HepG2 (cell line): ENCODE data around the gene CKS1B. TPM values are rescaled to one million over a fixed set of nuclear protein-coding genes. Genes with fewer than 3 reads are reported as not detected.

ENCODE experiments used
- BRCA1 ChIP-seq: sonication (generic); formaldehyde crosslinking; IDR thresholded peaks from 2 replicates; pipeline ENCODE4 v1.4.0; 2020; ENCODE audit warnings: missing genetic modification reagents
- EEA1 ChIP-seq: sonication (generic); formaldehyde crosslinking; IDR thresholded peaks from 2 replicates; pipeline ENCODE4 v1.5.1; 2020; ENCODE audit warnings: mild to moderate bottlenecking, missing genetic modification reagents, borderline replicate concordance
- GTF2F1 ChIP-seq: fragments of 150-350 bp; IDR thresholded peaks from 2 replicates; pipeline ENCODE4 v1.6.1; 2014; ENCODE audit warnings: low read length
- HNF4G ChIP-seq, 2 experiments: sonication (generic) in 1 of 2; formaldehyde crosslinking in 1 of 2; IDR thresholded peaks; 2 replicates each; pipeline versions ENCODE4 v1.4.0 to v1.6.1; 2011 to 2020; ENCODE audit warnings: borderline replicate concordance in 2 of 2, low read depth in 2 of 2, mild to moderate bottlenecking in 2 of 2, low read length in 1 of 2, missing genetic modification reagents in 1 of 2, moderate library complexity in 1 of 2
- POLR2A ChIP-seq, 2 experiments: IDR thresholded peaks; 2 replicates each; pipeline ENCODE4 v1.6.1; 2011; ENCODE audit warnings: low read depth in 2 of 2, low read length in 2 of 2, mild to moderate bottlenecking in 1 of 2, moderate library complexity in 1 of 2; ENCODE audit not compliant: insufficient read depth in 1 of 2
- SMAD3 ChIP-seq: sonication (generic); formaldehyde crosslinking; IDR thresholded peaks from 2 replicates; pipeline ENCODE4 v1.4.0; 2020; ENCODE audit warnings: missing genetic modification reagents
- SNAPC2 ChIP-seq: sonication (generic); formaldehyde crosslinking; IDR thresholded peaks from 2 replicates; pipeline ENCODE4 v1.8.1; 2022; ENCODE audit warnings: mild to moderate bottlenecking, missing genetic modification reagents
- ZBTB21 ChIP-seq: sonication (generic); formaldehyde crosslinking; IDR thresholded peaks from 2 replicates; pipeline ENCODE4 v1.4.0; 2020; ENCODE audit warnings: missing genetic modification reagents
- ZBTB8A ChIP-seq: sonication (generic); formaldehyde crosslinking; IDR thresholded peaks from 2 replicates; pipeline ENCODE4 v1.4.0; 2020; ENCODE audit warnings: mild to moderate bottlenecking, low read depth, missing genetic modification reagents, borderline replicate concordance
- ZNF136 ChIP-seq: sonication (generic); formaldehyde crosslinking; IDR thresholded peaks from 2 replicates; pipeline ENCODE4 v1.8.1; 2022; ENCODE audit warnings: low read depth, mild to moderate bottlenecking, moderate library complexity, missing genetic modification reagents
- polyA plus RNA-seq, 8 experiments: library from polyadenylated mRNA; depleted of rRNA in 3 of 8; stranded (reverse) in 7 of 8; unstranded in 1 of 8; fragments of >200 nt; fragmentation: Illumina TruSeq in 4 of 8; extraction: Trizol in 4 of 8; gene quantifications; 2 replicates each; pipeline versions ENCODE4 v1.2.1 to v1.2.3, GENCODE V29; 2011 to 2016; ENCODE audit warnings: low read depth in 4 of 8, missing spikeins in 1 of 8, mixed read lengths in 1 of 8; ENCODE audit not compliant: insufficient read depth in 1 of 8
- total RNA-seq, 5 experiments: library from RNA; depleted of rRNA; stranded (reverse); fragments of >200 nt; fragmentation: Illumina TruSeq; extraction: Trizol; gene quantifications; 2 replicates each; pipeline ENCODE4 v1.2.3, GENCODE V29; 2016; ENCODE audit warnings: low read depth in 1 of 5
- TF ChIP-seq, protein P1 (sequence below): sonication (generic); formaldehyde crosslinking; IDR thresholded peaks from 2 replicates; pipeline ENCODE4 v1.4.0; 2020; ENCODE audit warnings: missing genetic modification reagents
- TF ChIP-seq, protein P2 (sequence below): sonication (generic); formaldehyde crosslinking; IDR thresholded peaks from 2 replicates; pipeline ENCODE4 v1.4.0; 2020; ENCODE audit warnings: missing genetic modification reagents, borderline replicate concordance
- TF ChIP-seq, protein P3 (sequence below), 2 experiments: sonication (generic) in 1 of 2; formaldehyde crosslinking in 1 of 2; IDR thresholded peaks; 2 replicates each; pipeline versions ENCODE4 v1.4.0 to v1.6.1; 2018 to 2020; ENCODE audit warnings: missing genetic modification reagents in 2 of 2, borderline replicate concordance in 1 of 2, low read depth in 1 of 2, mild to moderate bottlenecking in 1 of 2, missing biosample characterization in 1 of 2
- TF ChIP-seq, protein P4 (sequence below): IDR thresholded peaks from 2 replicates; pipeline ENCODE4 v1.4.0; 2020; ENCODE audit warnings: mild to moderate bottlenecking, missing genetic modification reagents
- TF ChIP-seq, protein P5 (sequence below): sonication (generic); formaldehyde crosslinking; IDR thresholded peaks from 2 replicates; pipeline ENCODE4 v1.8.1; 2023; ENCODE audit warnings: missing genetic modification reagents, inconsistent platforms, borderline replicate concordance

Gene CKS1B
- total and polyA plus RNA-seq, 2 of the 13 experiments (the other 11 are each of a cell fraction or from before 2014, with no cell fraction given), result 217 to 222 TPM

DNA sequence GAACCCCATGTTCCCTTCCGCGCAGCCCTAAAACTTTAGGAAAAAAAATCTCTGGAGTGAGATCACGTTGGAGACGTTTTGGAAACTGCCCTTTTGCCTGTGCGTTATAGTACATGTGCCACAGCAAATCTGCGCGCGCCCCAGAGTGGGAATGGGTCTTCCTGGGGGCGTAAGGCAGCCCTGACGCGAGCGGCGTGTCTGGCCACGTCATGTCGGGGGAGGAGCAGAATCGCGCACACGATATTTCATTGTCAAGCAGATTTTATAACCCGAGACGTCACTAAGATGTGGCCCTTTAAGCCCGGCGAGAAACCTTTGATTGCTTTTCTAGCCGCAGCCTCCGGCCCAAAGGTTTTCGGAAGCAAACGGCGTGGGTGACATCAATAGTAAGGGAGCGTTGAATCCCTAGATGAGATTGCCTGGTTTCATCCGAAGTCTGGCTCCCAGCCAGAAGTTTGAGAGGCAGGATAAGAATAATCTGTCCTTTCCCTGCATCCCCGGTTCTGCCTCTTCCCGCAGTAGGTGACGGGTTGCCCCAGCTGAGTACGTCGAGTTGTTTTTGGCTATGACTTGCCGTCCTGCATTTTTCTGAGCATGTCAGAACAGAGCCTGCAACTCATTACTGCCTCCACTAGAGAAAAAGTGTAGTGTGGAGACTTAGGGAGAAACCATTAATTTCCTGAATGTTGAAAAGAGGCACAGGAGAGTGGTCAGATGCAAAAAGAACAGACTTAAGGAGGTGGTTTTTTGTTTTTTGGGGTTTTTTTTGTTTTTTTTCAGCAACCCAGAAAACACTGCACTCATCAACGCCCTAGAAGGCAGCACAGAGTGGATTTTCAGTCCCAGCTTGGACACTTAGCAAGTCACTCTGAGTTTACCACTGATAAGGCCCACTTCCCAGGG is 37.1 kb upstream of the CKS1B start (continued):
- TF ChIP-seq ZBTB8A (CRISPR knock-in tag) (no peak), BRCA1 (CRISPR knock-in tag) (no peak), POLR2A (IDR thresholded peaks at IDR 0.05; ENCODE audit: insufficient read depth in 1 of 2, low read depth in 2 of 2, low read length in 2 of 2) (peak in 1 of 2 experiments; percentile 51; a peak in 1 of 4 replicates), ZBTB21 (peak; percentile 80), SNAPC2 (CRISPR knock-in tag) (no peak), SMAD3 (CRISPR knock-in tag) (0 out of 2 replicates have a peak, but pooled peaks have one; percentile 19), GTF2F1 (no peak), ZNF136 (CRISPR knock-in tag) (no peak), EEA1 (CRISPR knock-in tag) (no peak), HNF4G (IDR thresholded peaks at IDR 0.05; ENCODE audit: borderline replicate concordance, low read depth, low read length) (no peak), HNF4G (CRISPR knock-in tag; IDR thresholded peaks at IDR 0.05; ENCODE audit: borderline replicate concordance, low read depth) (no peak)
- TF ChIP-seq, protein P1, sequence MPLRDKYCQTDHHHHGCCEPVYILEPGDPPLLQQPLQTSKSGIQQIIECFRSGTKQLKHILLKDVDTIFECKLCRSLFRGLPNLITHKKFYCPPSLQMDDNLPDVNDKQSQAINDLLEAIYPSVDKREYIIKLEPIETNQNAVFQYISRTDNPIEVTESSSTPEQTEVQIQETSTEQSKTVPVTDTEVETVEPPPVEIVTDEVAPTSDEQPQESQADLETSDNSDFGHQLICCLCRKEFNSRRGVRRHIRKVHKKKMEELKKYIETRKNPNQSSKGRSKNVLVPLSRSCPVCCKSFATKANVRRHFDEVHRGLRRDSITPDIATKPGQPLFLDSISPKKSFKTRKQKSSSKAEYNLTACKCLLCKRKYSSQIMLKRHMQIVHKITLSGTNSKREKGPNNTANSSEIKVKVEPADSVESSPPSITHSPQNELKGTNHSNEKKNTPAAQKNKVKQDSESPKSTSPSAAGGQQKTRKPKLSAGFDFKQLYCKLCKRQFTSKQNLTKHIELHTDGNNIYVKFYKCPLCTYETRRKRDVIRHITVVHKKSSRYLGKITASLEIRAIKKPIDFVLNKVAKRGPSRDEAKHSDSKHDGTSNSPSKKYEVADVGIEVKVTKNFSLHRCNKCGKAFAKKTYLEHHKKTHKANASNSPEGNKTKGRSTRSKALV (CRISPR knock-in tag), result 0 out of 2 replicates have a peak, but pooled peaks have one; percentile 45
- TF ChIP-seq, protein P2, sequence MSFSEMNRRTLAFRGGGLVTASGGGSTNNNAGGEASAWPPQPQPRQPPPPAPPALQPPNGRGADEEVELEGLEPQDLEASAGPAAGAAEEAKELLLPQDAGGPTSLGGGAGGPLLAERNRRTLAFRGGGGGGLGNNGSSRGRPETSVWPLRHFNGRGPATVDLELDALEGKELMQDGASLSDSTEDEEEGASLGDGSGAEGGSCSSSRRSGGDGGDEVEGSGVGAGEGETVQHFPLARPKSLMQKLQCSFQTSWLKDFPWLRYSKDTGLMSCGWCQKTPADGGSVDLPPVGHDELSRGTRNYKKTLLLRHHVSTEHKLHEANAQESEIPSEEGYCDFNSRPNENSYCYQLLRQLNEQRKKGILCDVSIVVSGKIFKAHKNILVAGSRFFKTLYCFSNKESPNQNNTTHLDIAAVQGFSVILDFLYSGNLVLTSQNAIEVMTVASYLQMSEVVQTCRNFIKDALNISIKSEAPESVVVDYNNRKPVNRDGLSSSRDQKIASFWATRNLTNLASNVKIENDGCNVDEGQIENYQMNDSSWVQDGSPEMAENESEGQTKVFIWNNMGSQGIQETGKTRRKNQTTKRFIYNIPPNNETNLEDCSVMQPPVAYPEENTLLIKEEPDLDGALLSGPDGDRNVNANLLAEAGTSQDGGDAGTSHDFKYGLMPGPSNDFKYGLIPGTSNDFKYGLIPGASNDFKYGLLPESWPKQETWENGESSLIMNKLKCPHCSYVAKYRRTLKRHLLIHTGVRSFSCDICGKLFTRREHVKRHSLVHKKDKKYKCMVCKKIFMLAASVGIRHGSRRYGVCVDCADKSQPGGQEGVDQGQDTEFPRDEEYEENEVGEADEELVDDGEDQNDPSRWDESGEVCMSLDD (CRISPR knock-in tag), result 0 out of 2 replicates have a peak, but pooled peaks have one; percentile 10
- TF ChIP-seq, protein P3, sequence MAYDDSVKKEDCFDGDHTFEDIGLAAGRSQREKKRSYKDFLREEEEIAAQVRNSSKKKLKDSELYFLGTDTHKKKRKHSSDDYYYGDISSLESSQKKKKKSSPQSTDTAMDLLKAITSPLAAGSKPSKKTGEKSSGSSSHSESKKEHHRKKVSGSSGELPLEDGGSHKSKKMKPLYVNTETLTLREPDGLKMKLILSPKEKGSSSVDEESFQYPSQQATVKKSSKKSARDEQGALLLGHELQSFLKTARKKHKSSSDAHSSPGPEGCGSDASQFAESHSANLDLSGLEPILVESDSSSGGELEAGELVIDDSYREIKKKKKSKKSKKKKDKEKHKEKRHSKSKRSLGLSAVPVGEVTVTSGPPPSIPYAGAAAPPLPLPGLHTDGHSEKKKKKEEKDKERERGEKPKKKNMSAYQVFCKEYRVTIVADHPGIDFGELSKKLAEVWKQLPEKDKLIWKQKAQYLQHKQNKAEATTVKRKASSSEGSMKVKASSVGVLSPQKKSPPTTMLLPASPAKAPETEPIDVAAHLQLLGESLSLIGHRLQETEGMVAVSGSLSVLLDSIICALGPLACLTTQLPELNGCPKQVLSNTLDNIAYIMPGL (CRISPR knock-in tag; IDR thresholded peaks at IDR 0.05; ENCODE audit: borderline replicate concordance in 1 of 2, low read depth in 1 of 2), result peak in 1 of 2 experiments; percentile 0; a peak in 1 of 4 replicates
- TF ChIP-seq, protein P4, sequence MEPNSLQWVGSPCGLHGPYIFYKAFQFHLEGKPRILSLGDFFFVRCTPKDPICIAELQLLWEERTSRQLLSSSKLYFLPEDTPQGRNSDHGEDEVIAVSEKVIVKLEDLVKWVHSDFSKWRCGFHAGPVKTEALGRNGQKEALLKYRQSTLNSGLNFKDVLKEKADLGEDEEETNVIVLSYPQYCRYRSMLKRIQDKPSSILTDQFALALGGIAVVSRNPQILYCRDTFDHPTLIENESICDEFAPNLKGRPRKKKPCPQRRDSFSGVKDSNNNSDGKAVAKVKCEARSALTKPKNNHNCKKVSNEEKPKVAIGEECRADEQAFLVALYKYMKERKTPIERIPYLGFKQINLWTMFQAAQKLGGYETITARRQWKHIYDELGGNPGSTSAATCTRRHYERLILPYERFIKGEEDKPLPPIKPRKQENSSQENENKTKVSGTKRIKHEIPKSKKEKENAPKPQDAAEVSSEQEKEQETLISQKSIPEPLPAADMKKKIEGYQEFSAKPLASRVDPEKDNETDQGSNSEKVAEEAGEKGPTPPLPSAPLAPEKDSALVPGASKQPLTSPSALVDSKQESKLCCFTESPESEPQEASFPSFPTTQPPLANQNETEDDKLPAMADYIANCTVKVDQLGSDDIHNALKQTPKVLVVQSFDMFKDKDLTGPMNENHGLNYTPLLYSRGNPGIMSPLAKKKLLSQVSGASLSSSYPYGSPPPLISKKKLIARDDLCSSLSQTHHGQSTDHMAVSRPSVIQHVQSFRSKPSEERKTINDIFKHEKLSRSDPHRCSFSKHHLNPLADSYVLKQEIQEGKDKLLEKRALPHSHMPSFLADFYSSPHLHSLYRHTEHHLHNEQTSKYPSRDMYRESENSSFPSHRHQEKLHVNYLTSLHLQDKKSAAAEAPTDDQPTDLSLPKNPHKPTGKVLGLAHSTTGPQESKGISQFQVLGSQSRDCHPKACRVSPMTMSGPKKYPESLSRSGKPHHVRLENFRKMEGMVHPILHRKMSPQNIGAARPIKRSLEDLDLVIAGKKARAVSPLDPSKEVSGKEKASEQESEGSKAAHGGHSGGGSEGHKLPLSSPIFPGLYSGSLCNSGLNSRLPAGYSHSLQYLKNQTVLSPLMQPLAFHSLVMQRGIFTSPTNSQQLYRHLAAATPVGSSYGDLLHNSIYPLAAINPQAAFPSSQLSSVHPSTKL (CRISPR knock-in tag), result peak; percentile 32; the same call in 1 of the 2 replicates
- TF ChIP-seq, protein P5, sequence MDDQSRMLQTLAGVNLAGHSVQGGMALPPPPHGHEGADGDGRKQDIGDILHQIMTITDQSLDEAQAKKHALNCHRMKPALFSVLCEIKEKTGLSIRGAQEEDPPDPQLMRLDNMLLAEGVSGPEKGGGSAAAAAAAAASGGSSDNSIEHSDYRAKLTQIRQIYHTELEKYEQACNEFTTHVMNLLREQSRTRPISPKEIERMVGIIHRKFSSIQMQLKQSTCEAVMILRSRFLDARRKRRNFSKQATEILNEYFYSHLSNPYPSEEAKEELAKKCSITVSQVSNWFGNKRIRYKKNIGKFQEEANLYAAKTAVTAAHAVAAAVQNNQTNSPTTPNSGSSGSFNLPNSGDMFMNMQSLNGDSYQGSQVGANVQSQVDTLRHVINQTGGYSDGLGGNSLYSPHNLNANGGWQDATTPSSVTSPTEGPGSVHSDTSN (CRISPR knock-in tag), result no peak
